Posterior vena cava (tissue), 2 donors: Measurements from ENCODE around the gene GOLGA5. TPM values are rescaled to one million over a fixed set of nuclear protein-coding genes. Genes with fewer than 3 reads are reported as not detected.
"Not testable (repeated sequence)": the region's sequence is repeated elsewhere in the genome, so short reads cannot be mapped to it uniquely, and the experiment has no call there.

Experiments used
- DNase-seq: peaks from one replicate; pipeline ENCODE4 v3.0.0-alpha.2; 2020; ENCODE audit warnings: low spot score
- intact Hi-C, 2 donors: fragments of 100-400 bp; cut with DNase I; formaldehyde crosslinking; loops; one replicate each; pipeline versions ENCODE4 v1.14.1 to v1.14.2; 2022 to 2023
- total RNA-seq, 2 donors: library from RNA; stranded (reverse); fragmentation: NEBNext Ultra II Directional; extraction: Animal tissue kit (Norgen Biotek cat#: 25700); gene quantifications; one replicate each; pipeline ENCODE4 v1.2.1, GENCODE V29; 2021
- donor health status: DM: yes; HTN: yes; CAD: no.
- donor health status: DM: yes; HTN: yes; CAD: no.

Gene GOLGA5
- total RNA-seq, 2 donors from 2014 or later, result 39.4 to 42.9 TPM

DNA sequence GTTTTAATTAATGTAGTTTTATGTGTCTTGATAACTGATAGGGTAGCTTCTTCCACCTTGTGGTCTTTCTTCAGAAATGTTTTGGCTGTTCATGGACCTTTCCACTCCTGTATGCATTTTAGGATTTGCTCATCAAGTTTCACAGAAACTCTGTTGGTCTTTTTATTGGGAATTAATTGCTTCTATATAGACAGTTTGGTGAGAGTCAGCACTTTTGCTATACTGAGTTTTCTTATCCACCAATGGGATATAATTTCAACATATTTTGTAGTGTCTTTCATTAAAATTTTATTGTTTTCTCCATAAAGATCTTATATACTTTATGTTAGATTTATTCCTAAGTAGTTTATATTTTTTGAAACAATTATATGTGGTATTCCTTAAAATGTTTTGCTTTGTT is 7.8 kb downstream of the GOLGA5 start:
- intact Hi-C loops, result no loop called here
- DNase-seq, result no peak

- DNase-seq, result no peak
- intact Hi-C loops, result no loop called here
Measured at GRCh38 chr14:92802678-92803077, 8.6 kb downstream of the GOLGA5 start.

DNA sequence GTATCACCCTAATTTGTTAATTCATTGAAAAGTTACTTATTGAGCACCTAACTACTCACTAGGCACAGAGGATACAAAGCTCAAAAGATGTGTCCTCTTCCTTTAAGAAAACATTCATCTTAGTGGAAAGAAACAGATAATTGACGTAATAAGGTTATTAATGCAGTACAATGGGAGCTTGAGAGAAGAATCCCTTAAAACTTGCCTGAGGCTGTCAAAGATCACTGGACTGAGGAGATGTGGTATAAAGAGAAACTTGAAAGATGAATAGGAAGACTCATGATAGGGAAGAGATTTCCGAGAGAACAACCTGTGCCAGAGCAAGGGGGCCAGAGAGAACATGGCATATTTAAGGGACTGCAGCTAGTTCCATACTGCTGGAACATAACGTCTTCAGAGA is 19.1 kb downstream of the GOLGA5 start:
- intact Hi-C loops, result no loop called here
- DNase-seq, result no peak

DNA sequence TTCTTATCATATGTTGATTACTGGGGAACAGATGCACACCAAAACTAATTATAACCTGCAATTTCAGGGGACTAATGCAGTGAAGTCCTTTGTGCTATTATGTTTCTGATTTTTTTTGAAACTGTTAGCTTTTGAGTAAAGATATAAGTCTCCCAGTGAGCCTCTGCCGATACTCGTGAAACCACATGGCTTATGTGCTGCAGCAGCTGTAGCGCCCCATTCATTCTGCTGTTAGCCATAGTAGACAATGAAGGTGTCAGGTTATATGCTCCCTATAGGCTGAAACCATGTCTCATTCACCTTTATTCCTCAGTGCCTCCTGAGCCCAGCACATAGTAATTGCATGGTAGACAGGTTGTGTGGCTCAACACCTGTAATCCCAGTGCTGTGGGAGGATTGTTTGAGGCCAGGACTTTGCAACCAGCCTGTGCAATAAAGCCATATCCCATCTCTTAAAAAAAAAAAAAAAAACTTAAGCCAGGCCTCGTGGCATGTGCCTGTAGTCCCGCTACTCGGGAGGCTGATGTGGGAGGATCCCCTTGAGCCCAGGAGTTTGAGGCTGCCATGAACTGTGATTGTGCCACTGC is 25.0 kb downstream of the GOLGA5 start:
- intact Hi-C loops, result no loop called here
- no peak for DNase-seq

- intact Hi-C loops, DNase-seq: not testable (repeated sequence)
Measured at GRCh38 chr14:92819680-92820535, 25.8 kb downstream of the GOLGA5 start.

GRCh38 chr14:92820536-92820840 is 26.4 kb downstream of the GOLGA5 start:
- not testable (repeated sequence) for DNase-seq

GRCh38 chr14:92830902-92831301 is 36.8 kb downstream of the GOLGA5 start:
- intact Hi-C loops, result no loop called here
- no peak for DNase-seq

More at GRCh38 chr14:92820536-92820840, 26.4 kb downstream of the GOLGA5 start:
- intact Hi-C loops, result not testable (repeated sequence)

- intact Hi-C loops, result no loop called here
- DNase-seq, result no peak
Measured at GRCh38 chr14:92832137-92832700, 38.1 kb downstream of the GOLGA5 start.

DNA sequence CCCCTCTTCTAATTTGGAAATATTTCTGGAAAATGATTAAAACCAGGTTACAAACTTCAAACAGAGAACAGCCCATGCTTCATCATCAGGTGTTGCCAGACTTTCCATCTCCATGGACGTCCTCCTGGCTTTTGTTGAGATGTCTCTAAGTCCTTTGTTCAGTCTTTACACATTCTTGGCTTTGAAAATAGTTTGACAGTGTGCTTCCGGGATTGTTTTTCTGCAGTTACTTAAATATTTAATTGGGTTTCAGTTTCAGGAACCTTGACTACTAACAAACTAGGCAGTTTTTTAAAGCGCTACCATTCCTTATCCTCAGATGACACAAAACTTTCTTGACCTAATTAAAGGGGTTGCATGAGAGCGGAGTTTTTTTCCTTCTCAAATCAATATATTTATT is 47.8 kb downstream of the GOLGA5 start:
- intact Hi-C loops, result no loop called here

GRCh38 chr14:92844204-92844603 is 50.1 kb downstream of the GOLGA5 start:
- intact Hi-C loops, result no loop called here
- no peak for DNase-seq

More for the DNA sequence above, 47.8 kb downstream of the GOLGA5 start:
- DNase-seq, result no peak

DNA sequence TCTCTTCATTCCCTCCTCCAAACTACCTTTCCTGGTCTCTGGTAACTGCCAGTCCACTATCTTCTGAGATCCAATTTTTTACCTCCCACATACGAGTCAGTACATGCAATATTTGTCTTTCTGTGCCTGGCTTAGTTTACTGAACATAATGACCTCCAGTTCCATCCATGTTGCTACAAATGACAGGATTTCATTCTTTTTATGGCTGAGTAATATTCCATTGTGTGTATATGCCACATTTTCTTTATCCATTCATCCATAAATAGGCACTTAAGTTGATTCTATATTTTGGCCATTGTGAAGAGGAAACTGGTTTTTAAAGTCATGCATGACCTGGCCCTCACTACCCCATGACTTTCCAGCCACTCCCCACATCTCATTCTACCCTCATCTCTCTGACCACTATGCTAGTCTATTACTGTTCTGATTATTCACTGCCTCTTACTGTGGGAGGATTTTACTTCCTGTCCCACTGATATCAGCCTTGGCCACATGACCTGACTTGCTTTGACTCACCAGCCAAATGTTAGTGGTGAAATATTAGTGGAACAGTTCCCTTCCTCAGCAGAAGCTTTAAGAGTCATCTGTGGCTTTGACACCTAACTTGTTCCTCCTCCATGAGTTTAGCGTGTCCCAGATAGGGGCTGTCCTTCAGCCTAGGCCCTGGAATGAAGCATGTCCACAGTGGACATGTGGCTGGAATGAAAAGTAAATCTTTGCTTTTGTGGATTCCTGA is 52.2 kb downstream of the GOLGA5 start:
- intact Hi-C loops, result no loop called here
- no peak for DNase-seq

GRCh38 chr14:92847278-92847677 is 53.2 kb downstream of the GOLGA5 start:
- DNase-seq, result no peak
- intact Hi-C loops, result no loop called here

DNA sequence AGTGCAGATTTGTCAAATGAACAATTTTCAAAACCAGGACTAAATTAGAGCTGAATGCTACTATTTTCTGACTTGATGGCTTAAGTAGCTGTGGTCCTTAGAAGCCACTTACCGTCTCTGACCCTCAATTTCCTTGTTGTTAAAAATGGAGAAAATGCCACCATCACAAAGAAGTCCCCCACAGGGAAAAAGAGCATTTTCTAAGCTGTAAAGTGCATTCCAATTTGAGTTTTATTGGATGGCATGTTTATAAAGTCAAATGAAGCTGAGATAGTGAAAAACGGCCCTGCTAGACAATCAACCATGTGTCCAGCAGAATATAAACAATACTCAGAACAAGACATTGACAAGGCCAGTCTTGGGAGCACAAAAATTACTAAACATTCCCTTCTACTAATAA is 53.6 kb downstream of the GOLGA5 start:
- no peak for DNase-seq
- intact Hi-C loops, result no loop called here

DNA sequence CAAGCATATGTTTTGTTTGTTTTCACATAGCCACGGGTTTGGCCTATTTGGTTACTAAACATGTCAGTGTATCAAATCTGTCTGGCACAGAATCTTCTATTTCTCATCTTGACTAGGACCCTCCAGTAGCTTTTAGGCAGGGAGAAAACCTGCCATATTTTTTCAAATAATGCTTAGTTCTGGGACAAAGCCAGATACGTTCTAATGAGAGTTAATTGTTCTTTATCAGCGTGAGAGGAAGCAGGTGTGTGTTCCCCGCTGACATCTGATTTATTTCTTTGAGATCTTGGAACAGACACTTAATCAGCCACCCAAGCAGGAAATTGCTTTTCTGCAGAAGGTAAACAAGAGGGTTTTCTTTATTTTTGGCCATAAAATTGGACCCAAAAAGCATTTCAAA is 54.8 kb downstream of the GOLGA5 start:
- intact Hi-C loops, result no loop called here
- DNase-seq, result no peak

- intact Hi-C loops, result no loop called here
- DNase-seq, result no peak
Measured at GRCh38 chr14:92850492-92850891, 56.4 kb downstream of the GOLGA5 start.

GRCh38 chr14:92853136-92853535 is 59.0 kb downstream of the GOLGA5 start:
- DNase-seq, intact Hi-C loops: not testable (repeated sequence)

GRCh38 chr14:92860049-92860840 is 66.1 kb downstream of the GOLGA5 start:
- intact Hi-C loops, result no loop called here
- no peak for DNase-seq

DNA sequence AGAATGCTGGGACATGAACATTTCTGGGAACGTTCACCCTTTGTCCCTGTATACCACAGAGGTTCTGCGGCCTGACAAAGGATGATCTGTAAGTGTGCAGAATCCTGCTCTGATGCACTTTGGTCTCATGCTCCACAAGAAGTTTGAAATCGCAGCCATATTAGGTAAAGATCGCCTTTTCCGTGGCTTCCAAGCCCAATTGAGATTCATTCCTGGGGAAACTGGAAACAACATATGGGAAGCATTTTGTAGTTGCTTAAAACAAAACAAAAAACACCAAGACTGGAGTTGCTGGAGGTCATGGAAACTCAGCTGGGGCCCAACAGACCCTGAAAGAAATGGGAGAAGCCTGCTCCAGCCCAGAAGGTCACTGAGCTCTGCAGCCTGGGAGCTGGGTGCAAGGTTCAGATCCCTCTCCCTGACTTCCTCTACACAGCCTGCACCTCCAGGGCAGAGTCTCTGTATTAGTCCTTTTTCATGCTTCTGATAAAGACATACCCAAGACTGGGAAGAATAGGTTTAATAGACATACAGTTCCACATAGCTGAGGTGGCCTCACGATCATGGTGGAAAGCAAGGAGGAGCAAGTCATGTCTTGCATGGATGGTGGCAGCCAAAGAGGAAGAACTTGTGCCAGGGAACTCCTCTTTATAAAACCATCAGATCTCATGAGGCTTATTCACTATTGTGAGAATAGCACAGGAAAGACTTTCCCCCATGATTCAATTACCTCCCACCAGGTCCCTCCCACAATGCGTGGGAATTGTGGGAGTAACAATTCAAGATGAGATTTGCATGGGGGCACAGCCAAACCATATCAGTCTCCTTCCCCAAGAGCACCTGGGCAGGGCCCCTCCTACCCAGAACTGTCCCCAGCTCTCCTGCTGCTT is 68.0 kb downstream of the GOLGA5 start:
- no peak for DNase-seq
- intact Hi-C loops, result no loop called here
